Measurements from ENCODE around the gene KCNAB3. TPM values are rescaled to one million over a fixed set of nuclear protein-coding genes. Genes with fewer than 3 reads are reported as not detected.

The KCNAB3 gene
- polyA plus RNA-seq, 1 donor from 2014 or later = 5.6 TPM

GRCh38 chr17:7959503-7960253 lies 30.0 kb upstream of the KCNAB3 start:
- no peaks in the 10 kb centered on the region for H3K9me2 ChIP-seq (ENCODE audit: insufficient read depth, low read length)
- no peak overlapping the region for H3K4me3 ChIP-seq (ENCODE audit: low read length)
- no peak for TF ChIP-seq EP300 (conservative IDR thresholded peaks at IDR 0.05; ENCODE audit: poor library complexity, severe bottlenecking)
- TF ChIP-seq SMC3 (conservative IDR thresholded peaks at IDR 0.05; ENCODE audit: poor library complexity) = no peak
- TF ChIP-seq TAF1 (IDR thresholded peaks at IDR 0.05; ENCODE audit: low read depth) = no peak
- TF ChIP-seq MXI1 (conservative IDR thresholded peaks at IDR 0.05; ENCODE audit: poor library complexity, severe bottlenecking) = no peak
- no peak for TF ChIP-seq RAD21 (conservative IDR thresholded peaks at IDR 0.05)
- no peak for TF ChIP-seq POLR2AphosphoS5 (IDR thresholded peaks at IDR 0.05)
- no peak for TF ChIP-seq REST (IDR thresholded peaks at IDR 0.05; ENCODE audit: borderline replicate concordance)
- TF ChIP-seq EZH2 (IDR thresholded peaks at IDR 0.05; ENCODE audit: borderline replicate concordance, insufficient read depth, low read length, poor library complexity, severe bottlenecking) = no peak
- TF ChIP-seq CTCF (IDR thresholded peaks at IDR 0.05; ENCODE audit: poor library complexity, severe bottlenecking) = no peak
- H2AFZ ChIP-seq (ENCODE audit: low read depth, low read length) = no peak overlapping the region
- no peak overlapping the region for H3K9ac ChIP-seq (ENCODE audit: low read length)
- H3K27ac ChIP-seq (ENCODE audit: low read length) = no peak overlapping the region
- H3K79me2 ChIP-seq (replicated peaks; ENCODE audit: insufficient read depth, low read length) = no peaks in the 10 kb centered on the region
- H3K27me3 ChIP-seq (ENCODE audit: insufficient read depth, low read depth, low read length) = no peaks in the 10 kb centered on the region
- no peaks in the 10 kb centered on the region for H3K36me3 ChIP-seq (ENCODE audit: insufficient read depth, low read length)
- no peaks in the 10 kb centered on the region for H3K9me3 ChIP-seq (ENCODE audit: low read length)
- no peaks in the 10 kb centered on the region for H4K20me1 ChIP-seq (ENCODE audit: insufficient read depth)
- H3F3A ChIP-seq (ENCODE audit: insufficient read depth, low read length, poor library complexity, severe bottlenecking) = no peaks in the 10 kb centered on the region
- no peak overlapping the region for H3K4me2 ChIP-seq (ENCODE audit: low read length)

- TF ChIP-seq SMC3 (conservative IDR thresholded peaks at IDR 0.05; ENCODE audit: poor library complexity) (no peak), EZH2 (IDR thresholded peaks at IDR 0.05; ENCODE audit: borderline replicate concordance, insufficient read depth, low read length, poor library complexity, severe bottlenecking) (no peak), CTCF (IDR thresholded peaks at IDR 0.05; ENCODE audit: poor library complexity, severe bottlenecking) (no peak), RAD21 (conservative IDR thresholded peaks at IDR 0.05) (no peak), TAF1 (IDR thresholded peaks at IDR 0.05; ENCODE audit: low read depth) (no peak), POLR2AphosphoS5 (IDR thresholded peaks at IDR 0.05) (no peak), MXI1 (conservative IDR thresholded peaks at IDR 0.05; ENCODE audit: poor library complexity, severe bottlenecking) (no peak), REST (IDR thresholded peaks at IDR 0.05; ENCODE audit: borderline replicate concordance) (no peak), EP300 (conservative IDR thresholded peaks at IDR 0.05; ENCODE audit: poor library complexity, severe bottlenecking) (no peak)
- Histone ChIP-seq H3K27me3 (ENCODE audit: insufficient read depth, low read depth, low read length) (no peaks in the 10 kb centered on the region), H3K36me3 (ENCODE audit: insufficient read depth, low read length) (no peaks in the 10 kb centered on the region)
Observed at GRCh38 chr17:7956228-7956965, 26.7 kb upstream of the KCNAB3 start.

More at GRCh38 chr17:7956228-7956965, 26.7 kb upstream of the KCNAB3 start:
- H3F3A ChIP-seq (ENCODE audit: insufficient read depth, low read length, poor library complexity, severe bottlenecking) = no peaks in the 10 kb centered on the region
- no peak overlapping the region for H3K27ac ChIP-seq (ENCODE audit: low read length)
- H3K9me2 ChIP-seq (ENCODE audit: insufficient read depth, low read length) = no peaks in the 10 kb centered on the region
- H2AFZ ChIP-seq (ENCODE audit: low read depth, low read length) = no peak overlapping the region
- no peaks in the 10 kb centered on the region for H3K79me2 ChIP-seq (replicated peaks; ENCODE audit: insufficient read depth, low read length)
- H3K4me2 ChIP-seq (ENCODE audit: low read length) = no peak overlapping the region
- H4K20me1 ChIP-seq (ENCODE audit: insufficient read depth) = no peaks in the 10 kb centered on the region
- no peak overlapping the region for H3K4me3 ChIP-seq (ENCODE audit: low read length)
- H3K9me3 ChIP-seq (ENCODE audit: low read length) = no peaks in the 10 kb centered on the region
- no peak overlapping the region for H3K9ac ChIP-seq (ENCODE audit: low read length)
